Panc1 (cell line): Measurements from ENCODE around the gene TRMT61A. TPM values are rescaled to one million over a fixed set of nuclear protein-coding genes. Genes with fewer than 3 reads are reported as not detected.

Experiments used
- ATAC-seq: fragments of 200-7000 bp; cut with Tn5 transposase; 2 replicates; pipeline ENCODE4 v1.9.1; 2020; ENCODE audit warnings: mild to moderate bottlenecking, moderate library complexity
- Bru-seq: library from RNA; stranded (reverse); fragments of 400-500 nt; gene quantifications from one replicate; lab custom pipeline; 2021; lab: Mats Ljungman, UMichigan
- BruChase-seq, 2 experiments: library from RNA; stranded (reverse); fragments of 400-500 nt; gene quantifications; one replicate each; lab custom pipeline; 2021; lab: Mats Ljungman, UMichigan
- BruUV-seq: library from RNA; stranded (reverse); fragments of 400-500 nt; replicated peaks from 2 replicates; lab custom pipeline; 2021; lab: Mats Ljungman, UMichigan
- CTCF ChIA-PET: fragments of 300-600 bp; sonication (Branson Sonifier 250); formaldehyde crosslinking; loops from one replicate; lab custom pipeline; 2022; ENCODE audit warnings: antibody characterized with exemption; lab: Charles Lee
- POLR2A ChIA-PET: fragments of 300-600 bp; sonication (Branson Sonifier 250); formaldehyde crosslinking; loops from one replicate; lab custom pipeline; 2022; ENCODE audit warnings: antibody characterized with exemption; lab: Charles Lee
- DNase-seq: peaks from one replicate; pipeline ENCODE4 v3.0.0-alpha.2; 2010; ENCODE audit warnings: low read depth, low spot score
- H3K27ac ChIP-seq: 2 replicates; pipeline ENCODE4 v1.5.1; 2011; ENCODE audit warnings: mild to moderate bottlenecking, low read length, inconsistent platforms
- H3K27me3 ChIP-seq: fragments of 200-500 bp; sonication (Bioruptor generic); 2 replicates; pipeline ENCODE4 v1.6.0; 2014; ENCODE audit warnings: low read length, inconsistent platforms; ENCODE audit not compliant: control insufficient read depth, insufficient read depth
- H3K36me3 ChIP-seq: fragments of 200-500 bp; sonication (Bioruptor generic); 2 replicates; pipeline ENCODE4 v1.5.1; 2014; ENCODE audit warnings: inconsistent platforms, mild to moderate bottlenecking, low read length, moderate library complexity; ENCODE audit not compliant: control insufficient read depth, insufficient read depth
- H3K4me1 ChIP-seq: 2 replicates; pipeline ENCODE4 v1.5.1; 2011; ENCODE audit warnings: inconsistent platforms, mild to moderate bottlenecking, low read length, moderate library complexity; ENCODE audit not compliant: control insufficient read depth, insufficient read depth
- H3K4me3 ChIP-seq, 2 experiments: 2 replicates each; pipeline ENCODE4 v1.5.1; 2011 to 2012; ENCODE audit warnings: low read depth in 2 of 2, low read length in 2 of 2, mild to moderate bottlenecking in 2 of 2, inconsistent platforms in 1 of 2, moderate library complexity in 1 of 2
- H3K9me3 ChIP-seq: fragments of 200-500 bp; sonication (Bioruptor generic); 2 replicates; pipeline ENCODE4 v1.5.1; 2014; ENCODE audit warnings: low read depth, mild to moderate bottlenecking, inconsistent platforms, low read length, moderate library complexity; ENCODE audit not compliant: control insufficient read depth, insufficient read depth
- CTCF ChIP-seq: fragments of 450-650 bp; IDR thresholded peaks from 2 replicates; pipeline ENCODE4 v1.5.1; 2017; ENCODE audit warnings: mild to moderate bottlenecking
- POLR2AphosphoS5 ChIP-seq: IDR thresholded peaks from 2 replicates; pipeline ENCODE4 v1.6.1; 2012; ENCODE audit warnings: mild to moderate bottlenecking, low read depth, low read length, moderate library complexity
- REST ChIP-seq, 2 experiments: IDR thresholded peaks; 2 replicates each; pipeline ENCODE4 v1.6.1; 2011 to 2012; ENCODE audit warnings: low read depth in 2 of 2, control low read depth in 1 of 2, low read length in 1 of 2, mild to moderate bottlenecking in 1 of 2, moderate library complexity in 1 of 2; ENCODE audit not compliant: insufficient read depth in 1 of 2
- SIN3A ChIP-seq: IDR thresholded peaks from 2 replicates; pipeline ENCODE4 v1.6.1; 2012; ENCODE audit warnings: low read depth, mild to moderate bottlenecking, low read length, moderate library complexity, borderline replicate concordance; ENCODE audit not compliant: insufficient read depth
- TCF7L2 ChIP-seq: IDR thresholded peaks from 2 replicates; pipeline ENCODE4 v1.6.1; 2011; ENCODE audit warnings: mild to moderate bottlenecking, low read depth, low read length, inconsistent platforms
- in situ Hi-C: cut with HindIII; loops from 2 replicates; pipeline ENCODE4 v1.10.0; 2016; ENCODE audit warnings: low sequenced_read_pairs, low pct_unique_long_range_greater_than_20kb
- intact Hi-C: fragments of 100-400 bp; cut with micrococcal nuclease; formaldehyde crosslinking; loops from one replicate; pipeline ENCODE4 v1.10.0; 2022; ENCODE audit not compliant: unreplicated experiment
- long read RNA-seq: library from polyadenylated mRNA; unstranded; transcript quantifications from one replicate; pipeline ENCODE4 v2.0.0, GENCODE V29; 2021; ENCODE audit not compliant: unreplicated experiment
- polyA plus RNA-seq: library from polyadenylated mRNA; unstranded; fragments of >200 nt; gene quantifications from one replicate; pipeline ENCODE4 v1.2.1, GENCODE V29; 2012; ENCODE audit warnings: missing spikeins; ENCODE audit not compliant: insufficient read length
- total RNA-seq: library from RNA; stranded (reverse); gene quantifications from one replicate; pipeline ENCODE4 v1.2.1, GENCODE V29; 2021; ENCODE audit not compliant: unreplicated experiment

TRMT61A gene
- 22.9 TPM for total RNA-seq
- polyA plus RNA-seq = 23.8 TPM
- Bru-seq, nascent RNA = percentile 62 among the genes with signal in this experiment
- BruChase-seq, experiment 1, labeled RNA remaining after a 2-hour chase = percentile 69 among the genes with signal in this experiment
- percentile 71 among the genes with signal in this experiment for BruChase-seq, experiment 2, labeled RNA remaining after a 6-hour chase
- long read RNA-seq, transcript TRMT61A-202 (4 exons, 3,229 nt) = major isoform, 54 of 113 reads
- long read RNA-seq, partial matches to known transcripts = 49 of 113 reads
- long read RNA-seq, other reads (novel, unspliced or antisense) = 8 of 113 reads

DNA sequence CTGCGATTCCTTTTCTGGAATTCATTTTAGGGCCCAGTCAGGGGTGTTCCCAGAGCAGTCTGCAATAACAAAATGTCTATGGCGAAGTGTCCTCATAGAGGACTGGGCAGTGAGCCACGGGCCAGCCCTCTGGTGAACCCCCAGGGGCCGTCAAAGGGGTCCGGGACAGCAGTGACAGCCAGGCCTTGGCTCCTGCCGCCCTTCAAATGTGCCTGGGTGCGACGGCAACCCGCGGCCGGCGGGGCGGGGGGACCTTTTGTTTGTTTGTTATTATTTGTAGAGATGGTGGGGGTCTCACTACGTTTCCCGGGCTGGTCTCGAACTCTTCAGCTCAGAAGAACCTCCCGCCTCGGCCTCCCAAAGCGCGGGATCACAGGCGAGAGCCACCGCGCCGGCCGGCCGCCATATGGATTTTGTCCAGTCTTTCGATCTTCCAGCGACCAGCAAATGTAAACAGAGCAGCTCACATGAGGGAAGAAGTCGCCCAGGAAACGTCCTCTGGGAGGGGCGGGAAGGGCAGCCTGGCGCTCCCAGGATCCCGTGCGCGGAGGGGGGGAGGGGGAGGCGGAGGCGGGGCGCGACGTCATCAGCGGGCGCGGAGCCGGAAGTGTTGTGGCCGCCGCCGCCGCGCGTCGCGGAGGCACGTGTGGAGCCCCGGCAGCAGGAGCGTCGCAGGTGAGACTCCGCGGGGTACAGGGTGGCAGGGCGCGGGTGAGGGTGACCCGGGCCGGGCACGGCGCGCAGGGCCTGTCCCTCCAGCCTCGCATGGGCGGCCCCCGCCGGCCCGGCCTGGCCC, at the start of gene TRMT61A:
Gene TRMT61A (plus strand): TSS at position 610 of the 796 bp plus-strand sequence. CDS start 783 bp downstream, outside the sequence.
- peak within 1 kb of the TSS; percentile 90 to 94 for H3K4me3 ChIP-seq
- no peaks in the 10 kb centered on the region for H3K9me3 ChIP-seq
- BruUV-seq = TSS peak; percentile 96
- peaks cover 36% of the 10 kb centered on the region for H3K4me1 ChIP-seq
- peak within 1 kb of the TSS; percentile 89 for H3K27ac ChIP-seq
- ChIA-PET CTCF (interaction anchor here (0.6 to 1.5 kb wide), 2 partner anchors 10 to 1477 kb away, joined by 4 to 7 read pairs; no protein-coding TSS in a partner anchor), POLR2A (interaction anchor here (0.6 to 0.7 kb wide), 3 partner anchors 21 to 168 kb away, joined by 4 to 5 read pairs (median 4); no protein-coding TSS in a partner anchor)
- H3K36me3 ChIP-seq = peaks cover 4% of the 10 kb centered on the region; the same call in 1 of the 2 replicates
- in situ Hi-C loops = no loop called here
- intact Hi-C loops = no loop called here
- DNase-seq (no peak), ATAC-seq (peak; percentile 81)
- no peaks in the 10 kb centered on the region for H3K27me3 ChIP-seq
- TF ChIP-seq TCF7L2 (no peak), POLR2AphosphoS5 (peak; percentile 53), SIN3A (peak; percentile 96)

DNA sequence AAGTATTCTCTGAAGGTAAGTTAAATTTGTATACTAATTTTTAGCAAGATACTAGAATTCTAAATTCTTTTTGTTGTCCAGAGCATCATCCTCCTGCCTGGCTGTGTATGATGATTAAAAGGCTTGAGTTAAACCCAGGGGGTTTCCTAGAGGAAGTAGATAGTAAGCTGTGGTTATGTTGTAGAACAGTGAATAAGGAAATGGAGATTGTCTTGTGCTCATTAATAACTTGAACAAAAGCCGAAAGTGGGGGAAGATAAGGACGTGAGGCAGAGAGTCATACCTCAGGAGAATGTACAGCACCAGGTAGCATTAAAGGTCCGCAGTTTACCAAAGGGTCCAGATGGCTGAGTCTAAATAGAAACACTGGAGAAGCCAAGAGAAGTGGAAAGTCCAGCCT, 48.4 kb upstream of the TRMT61A start:
- in situ Hi-C loops = no loop called here
- Histone ChIP-seq H3K27me3 (no peaks in the 10 kb centered on the region), H3K27ac (no peak overlapping the region), H3K4me1 (no peaks in the 10 kb centered on the region), H3K36me3 (peaks cover 7% of the 10 kb centered on the region; the same call in 1 of the 2 replicates), H3K9me3 (no peaks in the 10 kb centered on the region), H3K4me3 (no peak overlapping the region)
- DNase-seq = no peak
- TF ChIP-seq POLR2AphosphoS5 (no peak), SIN3A (no peak), REST (IDR thresholded peaks at IDR 0.05; ENCODE audit: insufficient read depth in 1 of 2, low read depth in 2 of 2, low read length in 1 of 2) (no peak), TCF7L2 (no peak), CTCF (no peak)
- ChIA-PET POLR2A (no interaction called here), CTCF (interaction anchor here (0.6 kb wide), 1 partner anchor 75 kb away, joined by 5 read pairs; no protein-coding TSS in a partner anchor)
- BruUV-seq = TSS peak; percentile 67
- intact Hi-C loops = no loop called here
- ATAC-seq = no peak
